NCI-H1930 (cell line): ENCODE data around the gene MIX23.

Experiments
- DNase-seq, 2 experiments: peaks; one replicate each; lab custom pipeline; 2025; lab: John Stamatoyannopoulos, UW

MIX23 gene

GRCh38 chr3:122382888-122383666, at the start of gene MIX23:
Gene MIX23 (minus strand): TSS chr3:122383231. CDS start chr3:122383224, 7 bp downstream.
- peak; percentile 78 to 85 for DNase-seq

GRCh38 chr3:122430371-122430770, 47.3 kb upstream of the MIX23 start:
- no peak for DNase-seq

GRCh38 chr3:122427857-122428471, 44.9 kb upstream of the MIX23 start:
- no peak for DNase-seq

- DNase-seq, result no peak
Measured at GRCh38 chr3:122421836-122422235, 38.8 kb upstream of the MIX23 start.

- no peak for DNase-seq
Measured at GRCh38 chr3:122421101-122421500, 38.1 kb upstream of the MIX23 start.

GRCh38 chr3:122416966-122417365, 33.9 kb upstream of the MIX23 start:
- DNase-seq, result no peak

GRCh38 chr3:122415762-122416654, 33.0 kb upstream of the MIX23 start, which contains the start of gene WDR5B:
Gene WDR5B (minus strand): TSS chr3:122416062. CDS start chr3:122415528, 534 bp downstream.
- no peak for DNase-seq

- no peak for DNase-seq
Measured at GRCh38 chr3:122415104-122415744, 32.2 kb upstream of the MIX23 start.

- no peak for DNase-seq
Measured at GRCh38 chr3:122414391-122414790, 31.4 kb upstream of the MIX23 start.

GRCh38 chr3:122410639-122411038, 27.6 kb upstream of the MIX23 start:
- peak in 1 of 2 experiments; percentile 2 for DNase-seq

GRCh38 chr3:122410111-122410510, 27.1 kb upstream of the MIX23 start:
- DNase-seq, result no peak

- no peak for DNase-seq
Measured at GRCh38 chr3:122409446-122409845, 26.4 kb upstream of the MIX23 start.

- no peak for DNase-seq
Measured at GRCh38 chr3:122407946-122408345, 24.9 kb upstream of the MIX23 start.

GRCh38 chr3:122406198-122406597, 23.2 kb upstream of the MIX23 start:
- DNase-seq, result no peak

- DNase-seq, result no peak
Measured at GRCh38 chr3:122405015-122405414, 22.0 kb upstream of the MIX23 start.

GRCh38 chr3:122403489-122403888, 20.5 kb upstream of the MIX23 start:
- DNase-seq, result no peak

GRCh38 chr3:122398920-122399319, 15.9 kb upstream of the MIX23 start:
- DNase-seq, result no peak

GRCh38 chr3:122397201-122397600, 14.2 kb upstream of the MIX23 start:
- no peak for DNase-seq

GRCh38 chr3:122396511-122396910, 13.5 kb upstream of the MIX23 start:
- no peak for DNase-seq

GRCh38 chr3:122395582-122395981, 12.6 kb upstream of the MIX23 start:
- no peak for DNase-seq

GRCh38 chr3:122394173-122394572, 11.1 kb upstream of the MIX23 start:
- DNase-seq, result no peak
